Activated CD4-positive, alpha-beta T cell treated with anti-CD3 and anti-CD28 coated beads for 24 hours (primary cell): Measurements from ENCODE around the gene CCDC88C.
"Not testable (repeated sequence)": the region's sequence is repeated elsewhere in the genome, so short reads cannot be mapped to it uniquely, and the experiment has no call there.

Experiments
- DNase-seq, 2 donors: peaks; one replicate each; pipeline ENCODE4 v3.0.0-alpha.2; 2020; ENCODE audit warnings: low read depth in 2 of 2

CCDC88C gene

DNA sequence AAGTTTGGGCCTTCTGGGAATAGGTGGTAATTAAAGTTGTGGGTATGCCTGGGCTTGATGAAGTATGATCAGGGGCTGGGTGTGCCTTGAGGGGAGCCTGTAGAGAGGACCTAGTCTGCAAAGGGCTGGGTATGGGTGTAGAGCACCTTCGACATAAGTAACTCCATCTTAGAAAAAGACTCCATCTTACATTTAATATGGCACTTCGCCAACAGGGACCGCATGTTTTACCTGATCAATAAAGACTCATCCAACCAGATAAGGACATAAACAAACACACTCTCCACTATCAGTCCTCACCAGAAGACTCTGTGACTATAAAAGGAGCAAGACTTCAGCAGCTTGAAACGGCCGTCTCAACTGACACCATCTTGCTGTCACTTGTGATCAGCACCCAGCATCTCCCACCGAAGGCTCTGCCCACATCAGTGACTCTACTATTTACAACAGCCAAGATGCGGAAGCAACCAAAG, 149.6 kb downstream of the CCDC88C start:
- no peak for DNase-seq

DNA sequence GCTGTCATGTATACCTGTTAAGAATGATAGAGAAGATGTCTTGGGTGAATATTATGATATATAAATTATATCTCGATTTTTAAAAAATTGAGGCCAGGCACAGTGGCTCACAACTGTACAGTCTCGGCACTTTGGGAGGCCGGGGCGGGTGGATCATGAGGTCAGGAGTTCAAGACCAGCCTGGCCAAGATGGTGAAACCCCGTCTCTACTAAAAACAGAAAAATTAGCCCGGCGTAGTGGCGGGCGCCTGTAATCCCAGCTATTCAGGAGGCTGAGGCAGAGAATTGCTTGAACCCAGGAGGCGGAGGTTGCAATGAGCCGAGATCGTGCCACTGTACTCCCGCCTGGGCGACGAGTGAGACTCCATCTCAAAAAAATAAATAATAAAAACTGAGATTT, 151.3 kb downstream of the CCDC88C start:
- not testable (repeated sequence) for DNase-seq

- DNase-seq: no peak
Measured at GRCh38 chr14:91265404-91265803, 152.2 kb downstream of the CCDC88C start.

DNA sequence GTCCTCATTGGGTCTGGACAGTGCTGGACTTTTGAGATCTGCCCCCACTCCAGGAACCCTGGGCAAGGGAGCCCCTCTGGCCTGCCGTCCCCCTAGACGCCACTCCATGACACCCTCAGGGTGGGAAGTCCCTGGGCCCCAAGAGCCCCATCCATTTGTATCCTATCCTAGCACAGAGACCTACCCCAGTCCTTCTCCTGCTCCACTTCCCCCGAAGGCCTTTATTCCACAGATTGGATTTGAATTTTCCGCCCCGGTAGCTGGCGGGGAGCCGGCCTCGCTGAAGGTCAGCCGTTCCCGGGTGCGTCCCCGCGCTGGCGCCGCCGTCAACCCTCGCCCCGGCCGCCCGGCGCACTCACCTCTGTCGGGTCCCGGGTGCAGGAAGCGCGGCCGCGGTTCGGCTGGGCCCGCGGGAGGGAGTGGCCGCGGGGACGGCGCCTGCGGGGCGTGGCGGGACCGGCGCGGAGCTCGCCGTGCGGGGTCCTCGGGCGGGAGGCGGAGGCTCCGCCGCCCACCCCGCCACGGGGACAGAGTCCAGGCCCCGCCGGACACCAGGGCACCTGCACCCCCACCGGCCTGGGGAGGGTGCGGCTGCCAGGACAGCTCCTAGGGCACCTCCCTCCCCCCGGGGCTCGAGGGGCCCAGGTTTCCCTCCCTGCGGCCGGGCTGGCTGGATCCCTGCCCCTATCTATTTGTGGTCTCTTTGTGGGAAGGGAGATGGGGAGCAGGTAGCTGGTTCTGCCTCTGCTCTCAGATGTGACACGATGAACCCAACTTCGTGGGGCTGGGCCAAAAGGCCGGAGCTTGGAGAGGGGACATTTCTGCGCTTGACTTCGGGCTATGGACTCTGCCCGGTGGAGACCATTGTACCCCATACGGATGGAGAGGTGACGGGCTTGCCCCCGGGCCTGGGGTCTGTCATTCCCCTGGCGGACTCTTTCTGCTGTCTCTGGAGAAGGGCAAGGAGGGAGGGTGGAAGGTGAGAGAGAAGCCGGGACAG, 153.2 kb downstream of the CCDC88C start:
- no peak for DNase-seq

DNA sequence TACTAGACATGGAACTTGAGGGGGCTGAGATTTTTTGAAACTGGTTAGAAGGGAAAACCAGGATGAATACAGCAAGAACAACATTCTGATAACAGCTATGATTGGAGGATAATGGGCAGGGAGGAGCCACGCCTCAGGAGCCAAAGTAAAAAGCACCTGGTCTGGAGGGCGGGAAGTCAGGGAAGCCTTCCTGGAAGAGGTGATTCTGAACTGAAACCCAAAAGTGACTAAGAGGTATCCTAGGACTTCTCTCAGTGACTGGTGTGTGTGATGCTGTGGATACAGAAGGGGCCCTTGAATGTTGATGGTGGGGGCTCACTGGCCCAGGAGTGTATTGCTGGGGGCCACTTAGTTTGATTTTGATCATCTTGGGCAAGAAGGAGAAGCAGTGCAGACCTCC, 154.3 kb downstream of the CCDC88C start:
- no peak for DNase-seq

- DNase-seq: no peak
Measured at GRCh38 chr14:91261986-91262549, 155.6 kb downstream of the CCDC88C start.

DNA sequence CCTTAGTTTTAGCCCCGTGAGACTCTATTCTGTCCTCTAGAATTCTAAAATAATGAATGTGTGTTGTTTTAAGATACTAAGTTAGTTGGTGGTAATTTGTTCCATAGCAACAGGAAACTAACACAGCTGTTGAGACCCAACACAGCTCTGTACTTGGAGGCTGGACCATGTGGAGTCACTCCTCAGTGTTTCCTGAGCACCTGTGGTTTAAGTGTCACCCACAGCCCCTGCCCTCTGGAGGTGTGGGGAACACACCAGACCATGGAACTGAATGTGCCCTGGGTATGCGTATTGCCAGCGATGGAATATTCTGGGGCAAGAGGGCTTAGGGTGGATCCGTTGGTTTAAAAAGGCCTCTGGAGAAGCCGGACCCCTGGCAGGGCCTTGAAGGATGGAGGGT, 156.5 kb downstream of the CCDC88C start:
- DNase-seq: no peak

GRCh38 chr14:91258876-91259275, 158.7 kb downstream of the CCDC88C start:
- DNase-seq: no peak

DNA sequence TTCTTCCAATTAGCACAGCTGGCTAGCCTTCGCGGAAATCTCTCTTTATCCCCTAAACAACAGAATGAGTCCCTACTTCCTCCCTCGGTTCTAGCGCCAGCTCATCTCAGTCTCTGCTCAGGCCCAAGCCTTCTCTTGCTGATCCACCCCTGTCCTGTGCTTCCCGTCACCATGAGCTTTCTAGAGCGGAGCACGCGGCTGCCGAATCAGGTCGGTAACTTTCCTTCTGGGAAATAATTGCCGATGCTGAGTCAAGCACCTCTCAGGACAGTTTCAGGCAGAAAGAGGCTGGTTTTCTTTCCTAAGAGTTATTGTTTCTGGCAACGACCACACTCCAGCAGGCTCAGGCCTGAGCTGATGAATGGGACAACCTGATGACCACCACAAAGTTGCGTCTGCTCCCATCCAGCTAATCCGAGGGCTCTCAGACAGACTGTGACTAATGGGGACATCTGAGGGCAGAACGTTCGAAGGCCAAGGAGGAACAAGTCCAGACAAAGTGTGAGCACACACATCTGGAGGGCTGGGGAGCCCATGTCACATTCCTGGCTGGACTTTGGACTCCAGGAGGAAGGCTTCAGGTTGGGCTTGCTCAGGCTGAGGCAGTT, 159.5 kb downstream of the CCDC88C start:
- no peak for DNase-seq

DNA sequence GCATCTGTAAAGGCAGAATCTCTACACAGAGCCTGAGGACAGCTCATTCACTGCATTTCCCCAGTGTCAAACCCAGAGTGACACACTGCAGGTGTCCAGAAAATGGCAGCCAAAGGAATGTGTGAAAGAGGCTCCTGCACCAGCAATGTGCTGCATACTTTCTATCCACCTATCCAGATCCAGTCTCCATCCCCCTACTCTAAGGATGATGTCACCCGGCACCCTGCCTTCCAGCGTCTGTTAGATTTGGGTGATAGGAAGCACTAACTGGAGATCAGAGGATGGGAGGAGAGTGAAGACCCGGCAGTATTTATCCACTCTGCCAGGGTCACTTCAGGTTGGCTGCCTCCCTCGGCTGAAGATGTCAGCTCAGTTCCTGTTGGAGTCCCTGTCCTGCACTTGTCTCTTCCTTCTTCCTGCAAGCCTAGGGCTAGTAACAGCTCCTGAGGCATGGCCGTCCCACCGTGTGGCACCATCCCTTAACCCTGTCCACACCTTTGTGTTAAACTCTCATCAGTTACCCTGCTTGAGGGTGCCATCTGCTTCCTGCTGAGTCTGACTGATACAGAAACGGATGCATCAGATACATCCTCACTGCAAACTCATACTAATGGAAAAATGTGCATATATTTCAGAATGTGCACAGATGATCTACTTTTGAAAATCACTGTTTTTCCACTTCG, 160.2 kb downstream of the CCDC88C start:
- no peak for DNase-seq

DNA sequence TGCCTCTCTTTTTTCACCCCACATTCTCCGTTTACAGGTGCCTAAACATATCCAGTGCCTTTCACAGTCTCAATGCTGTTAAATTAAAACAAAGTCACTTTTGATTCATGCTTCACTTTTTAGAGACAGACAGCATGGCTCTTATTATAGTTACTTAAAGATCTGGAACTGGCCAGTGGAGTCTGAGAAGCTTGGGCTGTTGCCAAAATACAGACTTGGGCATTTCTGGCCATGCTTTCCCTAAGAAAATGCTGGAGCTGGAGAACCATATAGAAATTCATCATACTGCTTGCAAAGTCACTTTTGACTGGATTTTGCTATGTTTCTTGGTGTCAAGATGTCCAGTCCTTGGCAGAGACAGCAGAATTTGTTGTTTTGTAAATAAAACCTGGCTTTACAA, 161.0 kb downstream of the CCDC88C start:
- no peak for DNase-seq

GRCh38 chr14:91255026-91255695, 162.5 kb downstream of the CCDC88C start:
- no peak for DNase-seq

DNA sequence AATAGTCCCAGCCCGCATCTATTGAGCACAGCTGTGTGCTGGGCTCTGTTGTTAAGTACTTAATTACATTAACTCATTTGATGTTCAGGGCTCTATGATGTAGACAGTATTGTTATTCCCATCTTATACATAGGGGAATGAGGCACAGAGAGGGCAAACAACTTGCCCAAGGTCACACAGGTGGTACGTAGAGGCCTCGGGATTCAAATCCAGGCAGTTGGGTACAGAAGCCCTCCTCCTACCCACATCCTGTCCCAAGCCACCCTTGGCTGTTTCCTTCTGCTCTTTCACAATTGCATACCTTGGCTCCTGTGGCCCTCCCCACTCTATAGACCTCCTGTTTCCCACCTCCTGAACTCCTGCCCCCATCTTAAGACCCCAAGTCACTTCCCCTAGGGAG, 163.2 kb downstream of the CCDC88C start:
- DNase-seq: no peak

DNA sequence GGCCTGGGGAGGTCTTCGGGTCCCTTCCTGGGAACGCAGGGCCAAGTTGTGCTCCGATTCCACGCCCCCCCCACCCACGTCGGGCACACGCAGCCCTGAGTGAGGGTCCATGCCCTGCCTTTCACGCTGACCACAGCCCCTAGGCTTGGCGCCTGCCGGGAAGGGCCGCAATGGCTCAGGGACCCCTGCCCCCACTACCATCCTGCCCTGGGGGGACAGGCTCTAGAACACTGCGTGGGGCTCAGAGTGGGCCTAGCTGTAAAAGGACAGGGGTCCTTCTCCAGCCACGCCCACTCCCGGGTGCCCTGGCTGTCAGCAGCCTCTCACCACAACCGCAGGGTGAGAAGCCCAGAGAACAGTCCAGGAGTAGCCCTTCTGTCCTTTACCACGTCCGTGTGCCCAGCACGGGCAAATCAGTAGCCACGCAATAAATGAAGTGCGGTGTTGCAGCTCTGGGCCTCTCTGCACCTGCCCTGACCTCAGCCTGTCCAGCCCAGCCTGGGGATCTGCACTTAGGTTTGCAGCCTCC, 163.8 kb downstream of the CCDC88C start:
- DNase-seq: no peak

- no peak for DNase-seq
Measured at GRCh38 chr14:91252871-91253794, 164.5 kb downstream of the CCDC88C start.

DNA sequence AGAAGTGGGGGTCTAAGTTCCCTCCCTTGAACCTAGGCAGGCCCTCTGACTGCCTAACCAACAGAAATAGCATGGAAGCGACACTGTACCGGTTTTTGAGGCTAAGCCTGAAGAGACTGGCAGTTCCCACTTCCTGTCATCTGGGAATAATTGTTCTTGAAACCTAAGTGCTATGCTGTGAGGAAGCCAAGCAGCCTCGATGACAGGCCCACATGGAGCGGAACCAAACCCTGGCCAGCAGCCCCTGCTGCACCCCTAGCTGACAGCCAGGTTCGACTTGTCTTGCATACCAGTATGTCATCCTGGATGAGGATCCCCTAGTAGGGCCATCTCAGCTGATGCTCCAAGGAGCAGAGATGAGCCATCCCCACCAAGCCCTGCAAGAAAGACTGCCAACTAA, 166.7 kb downstream of the CCDC88C start:
- no peak for DNase-seq

DNA sequence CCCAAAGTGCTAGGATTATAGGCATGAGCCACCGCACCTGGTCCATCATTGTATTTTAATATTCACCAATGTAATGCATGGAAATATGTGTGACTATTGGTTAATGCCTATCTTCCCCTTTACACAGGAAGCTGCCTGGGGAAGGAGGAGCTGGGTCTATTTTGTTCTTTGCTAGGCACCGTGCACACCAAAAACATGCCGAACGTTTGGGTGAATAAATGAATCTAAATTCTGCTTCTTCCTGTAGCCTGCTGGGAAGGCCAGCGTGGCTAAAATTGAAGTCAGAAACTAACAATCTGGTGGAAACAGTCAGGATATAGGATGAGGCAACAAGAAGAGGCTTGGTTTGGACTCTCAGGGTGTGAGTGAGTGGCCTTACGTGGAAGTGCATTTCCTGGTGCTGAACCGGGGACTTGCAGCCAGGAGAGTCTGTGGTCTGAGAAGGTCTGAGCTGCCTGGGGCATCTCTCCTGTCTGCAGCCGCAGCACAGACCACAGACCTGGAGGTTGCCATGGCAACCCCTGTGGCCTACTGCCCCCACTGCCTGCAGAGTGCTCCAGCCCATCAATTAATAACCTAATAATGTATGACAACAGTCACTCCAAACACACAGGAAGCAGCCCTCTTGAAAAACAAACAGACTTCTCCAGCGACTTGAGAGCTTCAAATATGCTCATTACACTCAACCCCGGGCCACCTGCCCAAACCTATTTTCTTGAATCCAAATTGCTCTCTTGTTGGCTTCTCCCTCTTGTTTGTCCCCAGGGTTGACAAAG, 167.6 kb downstream of the CCDC88C start:
- DNase-seq: no peak

- peak; percentile 54 for DNase-seq
Measured at GRCh38 chr14:91246051-91246852, 171.4 kb downstream of the CCDC88C start.
